Heart right ventricle (tissue), 16 donors: ENCODE results near the gene PTBP1. TPM values are rescaled to one million over a fixed set of nuclear protein-coding genes. Genes with fewer than 3 reads are reported as not detected.

Experiments used
- ATAC-seq, 8 donors: fragments of 200-7000 bp; cut with Tn5 transposase; one replicate each; pipeline ENCODE4 v1.9.1; 2020; ENCODE audit warnings: mild to moderate bottlenecking in 8 of 8, moderate library complexity in 8 of 8, moderate number of reproducible peaks in 1 of 8
- DNase-seq, 2 donors: peaks; one replicate each; pipeline ENCODE4 v3.0.0-alpha.2; 2020
- H3K27ac ChIP-seq, 10 donors: fragments of 200-600 bp; sonication (generic) in 2 of 10; one replicate each; pipeline versions ENCODE4 v1.5.0 to v1.8.0; 2020 to 2022; ENCODE audit warnings: mild to moderate bottlenecking in 3 of 10
- H3K27me3 ChIP-seq, 7 donors: fragments of 200-600 bp; one replicate each; pipeline ENCODE4 v1.8.0; 2021 to 2022; ENCODE audit warnings: mild to moderate bottlenecking in 2 of 7
- H3K36me3 ChIP-seq, 9 donors: fragments of 200-600 bp; sonication (generic) in 1 of 9; one replicate each; pipeline versions ENCODE4 v1.5.0 to v1.8.0; 2020 to 2022; ENCODE audit warnings: mild to moderate bottlenecking in 2 of 9
- H3K4me1 ChIP-seq, 9 donors: fragments of 200-600 bp; sonication (generic) in 1 of 9; one replicate each; pipeline versions ENCODE4 v1.5.0 to v1.8.0; 2020 to 2022; ENCODE audit warnings: mild to moderate bottlenecking in 4 of 9
- H3K4me3 ChIP-seq, 10 donors: fragments of 200-600 bp; sonication (generic) in 2 of 10; one replicate each; pipeline versions ENCODE4 v1.5.0 to v1.8.0; 2020 to 2022; ENCODE audit warnings: mild to moderate bottlenecking in 7 of 10, moderate library complexity in 2 of 10
- H3K9me3 ChIP-seq, 11 donors: fragments of 200-600 bp in 10 of 11; sonication (generic) in 2 of 11; one replicate each; pipeline versions ENCODE4 v1.5.0 to v1.8.0; 2013 to 2022; ENCODE audit warnings: mild to moderate bottlenecking in 2 of 11, control low read depth in 1 of 11, moderate library complexity in 1 of 11
- CTCF ChIP-seq, 9 donors: fragments of 200-600 bp; sonication (generic) in 2 of 9; IDR thresholded peaks; one replicate each; pipeline versions ENCODE4 v1.5.0 to v1.8.0; 2021 to 2022; ENCODE audit warnings: antibody characterized with exemption in 9 of 9, mild to moderate bottlenecking in 5 of 9, moderate library complexity in 1 of 9
- WGBS, 2 donors: extraction: QIAGEN DNeasy Blood & Tissue Kit; methylation state at CpG; one replicate each; pipeline ENCODE4 v1.1.7; 2013; ENCODE audit warnings: inconsistent platforms in 1 of 2; 5-methylcytosine and 5-hydroxymethylcytosine counted together
- intact Hi-C, 10 donors: fragments of 100-400 bp; cut with DNase I; formaldehyde crosslinking; loops; one replicate each; pipeline versions ENCODE4 v1.11.1 to v1.14.2; 2022
- polyA plus RNA-seq, 2 donors: library from polyadenylated mRNA; stranded (reverse); fragments of 200-250 nt; gene quantifications; one replicate each; pipeline ENCODE4 v1.2.3, GENCODE V29; 2013
- total RNA-seq, 10 donors: library from RNA; stranded (reverse); fragmentation: NEBNext Ultra II Directional in 3 of 10; extraction: Animal tissue kit (Norgen Biotek cat#: 25700) in 3 of 10; gene quantifications; one replicate each; pipeline versions ENCODE4 v1.2.1 to v1.2.4, GENCODE V29; 2021 to 2023
- donor health status: Arrhythmogenic right ventricular cardiomyopathy.
- donor health status: ischemic (EF 13 %, LVEDD 7.1; RV severe dilation, severe dysfunction).
- donor health status: healthy with polysubstance abuse.
- donor health status: DM: no; HTN: yes; CAD: no.
- donor health status: DM: no; HTN: no; CAD: no.
- donor health status: ischemic (EF 25% LVEDD 6.9; RV normal size, moderate dysfunction).
- donor health status: ischemic (EF 25% LVEDD 5.7; RV mildly dilated, moderate dysfunction).
- donor health status: healthy.
- donor health status: DM: yes; HTN: yes; CAD: no.
- donor health status: Ischemic cardiomyopathy.
- donor health status: ischemic (EF 35%, LVEDD 5.7; RV mildly dilated, moderate dysfunction).
- donor health status: nonischemic (EF 11% LVEDD 7.7; RV severe dilation, severe dysfunction).
- donor health status: DM: yes; HTN: yes; CAD: no.
- donor health status: PGD.
- donor health status: ischemic (EF 29% LVEDD 5.4; RV normal size, mild dysfunction).
- donor health status: nonischemic (EF 23%, LVEDD 6.1; RV moderate dilation, normal function).

PTBP1 gene
- total and polyA plus RNA-seq, 12 donors = 46.2 to 106 (median 56.8) TPM

DNA sequence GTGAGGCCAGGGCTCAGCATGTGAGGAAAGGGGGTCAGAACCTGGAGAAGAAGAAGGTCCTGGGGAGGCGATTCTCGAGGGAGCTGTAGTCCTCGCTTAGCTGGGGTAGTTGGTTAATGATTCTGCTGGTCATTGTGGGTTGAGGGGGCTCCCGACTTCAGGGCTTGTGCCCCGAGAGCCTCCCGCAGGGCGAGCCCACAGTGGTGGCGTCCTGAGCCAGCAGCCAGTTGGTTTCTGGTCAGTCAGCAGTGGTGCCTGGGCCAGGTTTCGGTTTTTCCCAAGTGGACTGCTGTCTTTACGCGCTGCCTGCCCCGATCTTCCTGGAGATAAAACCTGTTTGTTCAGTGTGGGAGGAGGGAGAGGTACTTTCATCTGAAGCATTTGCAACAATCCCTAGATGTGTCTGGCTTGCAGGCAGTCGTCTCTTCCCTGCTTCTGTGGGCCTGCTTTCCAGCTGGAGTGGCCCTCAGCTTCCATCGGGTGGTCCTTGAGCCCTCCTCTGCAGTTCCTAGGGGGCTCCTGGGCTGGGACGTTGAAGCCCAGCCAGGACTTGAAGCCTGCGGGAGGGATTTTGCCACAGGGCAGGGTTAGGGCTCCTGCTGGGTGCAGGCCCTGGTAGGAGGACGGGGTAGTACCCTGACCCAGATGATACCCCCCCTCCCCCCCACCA, 3.2 kb downstream of the PTBP1 start:
- Histone ChIP-seq H3K27me3 (no peaks in the 10 kb centered on the region), H3K4me3 (peak overlapping the region in 9 of 10 donors; percentile 12 to 94 (median 77)), H3K9me3 (no peaks in the 10 kb centered on the region), H3K27ac (peak overlapping the region; percentile 14 to 100 (median 98)), H3K4me1 (peaks cover 50 to 78% (median 69%) of the 10 kb centered on the region in 9 donors), H3K36me3 (peaks cover 4 to 73% (median 15%) of the 10 kb centered on the region in 9 donors)
- ATAC-seq = no peak
- TF ChIP-seq CTCF (IDR thresholded peaks at IDR 0.05) = no peak
- WGBS, 2 donors = 27 to 38% methylated on average over 17 of the region's 17 CpGs
- DNase-seq = no peak
- intact Hi-C loops = no loop called here

DNA sequence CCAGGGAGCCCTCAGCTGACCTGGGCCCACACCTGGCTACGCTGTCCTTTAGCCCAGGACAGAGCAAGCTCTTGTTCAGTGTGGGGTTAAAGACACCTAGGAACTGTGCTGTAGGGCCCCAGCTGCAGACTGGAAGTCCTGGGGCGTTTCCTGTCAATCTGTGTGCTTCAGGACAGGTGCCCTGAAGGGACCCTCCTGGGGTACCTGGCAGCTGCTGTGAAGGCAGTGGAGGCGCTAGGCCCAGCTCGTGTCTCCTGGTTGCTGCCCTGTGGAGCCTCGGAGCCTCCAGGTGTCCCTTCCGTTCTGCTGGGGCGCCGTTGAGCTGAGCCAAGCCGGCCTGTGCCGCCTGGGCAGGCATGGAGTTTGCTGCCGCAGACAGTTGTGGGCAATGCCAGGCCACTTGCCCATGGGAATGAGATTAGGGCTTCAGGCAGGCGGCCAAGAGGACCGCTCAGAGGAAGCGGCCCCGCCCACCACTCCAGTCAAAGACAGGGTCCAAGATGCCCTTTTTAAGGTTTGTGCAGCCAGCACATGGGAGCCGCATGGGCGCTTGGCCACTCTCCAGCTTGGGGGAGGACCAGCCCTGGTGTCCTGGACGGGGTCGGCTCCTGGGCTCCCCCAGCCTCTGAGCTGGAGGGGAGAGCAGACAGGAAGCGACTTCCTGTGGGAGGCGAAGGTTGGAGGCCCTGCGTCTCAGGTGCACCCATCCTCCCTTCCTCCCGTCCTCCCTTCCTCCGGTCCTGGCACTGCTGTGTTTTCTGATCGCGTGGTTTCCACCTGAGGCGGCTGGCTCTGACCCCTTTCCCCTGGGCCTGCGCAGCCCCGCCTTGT, 4.0 kb downstream of the PTBP1 start:
- Histone ChIP-seq H3K4me1 (peaks cover 50 to 73% (median 64%) of the 10 kb centered on the region in 9 donors), H3K36me3 (peaks cover 4 to 81% (median 22%) of the 10 kb centered on the region in 9 donors), H3K27me3 (no peaks in the 10 kb centered on the region), H3K27ac (peak overlapping the region; percentile 14 to 100 (median 96)), H3K4me3 (peak overlapping the region in 9 of 10 donors; percentile 12 to 94 (median 77)), H3K9me3 (no peaks in the 10 kb centered on the region)
- 19 to 21% methylated on average over 29 of the region's 29 CpGs for WGBS, 2 donors
- peak; percentile 84 for DNase-seq
- TF ChIP-seq CTCF (IDR thresholded peaks at IDR 0.05) = no peak
- intact Hi-C loops = no loop called here
- ATAC-seq = peak in 7 of 8 donors; percentile 5 to 49 (median 34)

- DNase-seq (peak in 1 of 2 donors; percentile 65), ATAC-seq (peak in 5 of 8 donors; percentile 5 to 35 (median 17))
- 20 to 22% methylated on average over 23 of the region's 23 CpGs for whole genome bisulfite sequencing, 2 donors
- Histone ChIP-seq H3K4me3 (peak overlapping the region in 9 of 10 donors; percentile 12 to 94 (median 77)), H3K36me3 (peaks cover 4 to 88% (median 30%) of the 10 kb centered on the region in 9 donors), H3K27ac (peak overlapping the region in 9 of 10 donors; percentile 72 to 100 (median 98)), H3K9me3 (no peaks in the 10 kb centered on the region), H3K27me3 (no peaks in the 10 kb centered on the region), H3K4me1 (peaks cover 50 to 75% (median 61%) of the 10 kb centered on the region in 9 donors)
- no peak for TF ChIP-seq CTCF (IDR thresholded peaks at IDR 0.05)
- intact Hi-C loops = no loop called here
Observed at GRCh38 chr19:801861-802497, 4.7 kb downstream of the PTBP1 start.
